Ascending aorta (tissue), 2 donors: ENCODE measurements around the gene PHF1. TPM values are rescaled to one million over a fixed set of nuclear protein-coding genes. Genes with fewer than 3 reads are reported as not detected.

Experiments
- DNase-seq, 2 donors: peaks; one replicate each; pipeline ENCODE4 v3.0.0-alpha.2; 2019; ENCODE audit warnings: low spot score in 2 of 2
- H3K27ac ChIP-seq, 2 donors: fragments of 200-600 bp; sonication (generic); one replicate each; pipeline ENCODE4 v1.5.1; 2016 to 2017; ENCODE audit warnings: mild to moderate bottlenecking in 1 of 2
- H3K27me3 ChIP-seq: fragments of 200-600 bp; sonication (generic); one replicate; pipeline ENCODE4 v1.5.1; 2017
- H3K36me3 ChIP-seq, 2 donors: fragments of 200-600 bp; sonication (generic); one replicate each; pipeline ENCODE4 v1.5.1; 2016
- H3K4me1 ChIP-seq, 2 donors: fragments of 200-600 bp; sonication (generic); one replicate each; pipeline ENCODE4 v1.5.1; 2016 to 2017; ENCODE audit warnings: mild to moderate bottlenecking in 1 of 2
- H3K4me3 ChIP-seq, 2 donors: fragments of 200-600 bp; sonication (generic); one replicate each; pipeline ENCODE4 v1.5.1; 2016 to 2017; ENCODE audit warnings: mild to moderate bottlenecking in 1 of 2
- H3K9me3 ChIP-seq, 2 donors: fragments of 200-600 bp; sonication (generic); one replicate each; pipeline ENCODE4 v1.5.1; 2016
- intact Hi-C: fragments of 100-400 bp; cut with DNase I; formaldehyde crosslinking; loops from one replicate; pipeline ENCODE4 v1.15.1; 2023
- total RNA-seq: library from RNA; depleted of rRNA; stranded (reverse); fragments of >200 nt; gene quantifications from one replicate; pipeline ENCODE4 v1.1.0, GENCODE V29; 2016
- TF ChIP-seq, protein P1 (sequence below), 3 experiments: fragments of 200-600 bp in 2 of 3; fragments of 450-650 bp in 1 of 3; sonication (generic) in 2 of 3; IDR thresholded peaks; one replicate each; pipeline ENCODE4 v1.5.1; 2016 to 2019; ENCODE audit warnings: antibody characterized with exemption in 3 of 3, mild to moderate bottlenecking in 1 of 3, moderate library complexity in 1 of 3

PHF1 gene
- total RNA-seq, 1 donor from 2014 or later: 30.5 TPM

DNA sequence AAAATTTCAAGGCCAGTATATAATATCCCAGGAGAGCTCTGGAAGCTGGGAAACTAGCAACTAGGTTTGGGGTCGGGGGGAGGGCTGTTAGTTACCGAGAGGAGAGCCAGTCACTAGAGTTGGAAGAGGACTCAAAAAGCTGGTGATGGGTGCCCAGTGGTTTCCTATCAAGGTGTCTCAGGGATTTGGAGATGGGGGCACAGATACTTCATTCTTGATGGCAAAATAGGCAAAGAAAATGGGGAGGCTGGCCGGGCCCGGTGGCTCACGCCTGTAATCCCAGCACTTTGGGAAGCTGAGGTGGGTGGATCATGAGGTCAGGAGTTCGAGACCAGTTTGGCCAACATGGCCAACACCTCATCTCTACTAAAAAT is 805 bp downstream of the PHF1 start:
- Histone ChIP-seq H3K4me3 (peak overlapping the region; percentile 84 to 98), H3K27ac (peak overlapping the region; percentile 96 to 99), H3K27me3 (no peaks in the 10 kb centered on the region), H3K9me3 (no peaks in the 10 kb centered on the region), H3K36me3 (peaks cover 32 to 40% of the 10 kb centered on the region in 2 donors), H3K4me1 (peaks cover 10 to 17% of the 10 kb centered on the region in 2 donors)
- TF ChIP-seq, protein P1, sequence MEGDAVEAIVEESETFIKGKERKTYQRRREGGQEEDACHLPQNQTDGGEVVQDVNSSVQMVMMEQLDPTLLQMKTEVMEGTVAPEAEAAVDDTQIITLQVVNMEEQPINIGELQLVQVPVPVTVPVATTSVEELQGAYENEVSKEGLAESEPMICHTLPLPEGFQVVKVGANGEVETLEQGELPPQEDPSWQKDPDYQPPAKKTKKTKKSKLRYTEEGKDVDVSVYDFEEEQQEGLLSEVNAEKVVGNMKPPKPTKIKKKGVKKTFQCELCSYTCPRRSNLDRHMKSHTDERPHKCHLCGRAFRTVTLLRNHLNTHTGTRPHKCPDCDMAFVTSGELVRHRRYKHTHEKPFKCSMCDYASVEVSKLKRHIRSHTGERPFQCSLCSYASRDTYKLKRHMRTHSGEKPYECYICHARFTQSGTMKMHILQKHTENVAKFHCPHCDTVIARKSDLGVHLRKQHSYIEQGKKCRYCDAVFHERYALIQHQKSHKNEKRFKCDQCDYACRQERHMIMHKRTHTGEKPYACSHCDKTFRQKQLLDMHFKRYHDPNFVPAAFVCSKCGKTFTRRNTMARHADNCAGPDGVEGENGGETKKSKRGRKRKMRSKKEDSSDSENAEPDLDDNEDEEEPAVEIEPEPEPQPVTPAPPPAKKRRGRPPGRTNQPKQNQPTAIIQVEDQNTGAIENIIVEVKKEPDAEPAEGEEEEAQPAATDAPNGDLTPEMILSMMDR (IDR thresholded peaks at IDR 0.05): no peak
- intact Hi-C loops: loop anchor here (1.0 to 10.0 kb wide), 7 partner anchors 14 to 1867 kb away; partner anchors contain the start of genes ATP6V1G2, DDX39B, NFKBIL1 and RING1
- no peak for DNase-seq

DNA sequence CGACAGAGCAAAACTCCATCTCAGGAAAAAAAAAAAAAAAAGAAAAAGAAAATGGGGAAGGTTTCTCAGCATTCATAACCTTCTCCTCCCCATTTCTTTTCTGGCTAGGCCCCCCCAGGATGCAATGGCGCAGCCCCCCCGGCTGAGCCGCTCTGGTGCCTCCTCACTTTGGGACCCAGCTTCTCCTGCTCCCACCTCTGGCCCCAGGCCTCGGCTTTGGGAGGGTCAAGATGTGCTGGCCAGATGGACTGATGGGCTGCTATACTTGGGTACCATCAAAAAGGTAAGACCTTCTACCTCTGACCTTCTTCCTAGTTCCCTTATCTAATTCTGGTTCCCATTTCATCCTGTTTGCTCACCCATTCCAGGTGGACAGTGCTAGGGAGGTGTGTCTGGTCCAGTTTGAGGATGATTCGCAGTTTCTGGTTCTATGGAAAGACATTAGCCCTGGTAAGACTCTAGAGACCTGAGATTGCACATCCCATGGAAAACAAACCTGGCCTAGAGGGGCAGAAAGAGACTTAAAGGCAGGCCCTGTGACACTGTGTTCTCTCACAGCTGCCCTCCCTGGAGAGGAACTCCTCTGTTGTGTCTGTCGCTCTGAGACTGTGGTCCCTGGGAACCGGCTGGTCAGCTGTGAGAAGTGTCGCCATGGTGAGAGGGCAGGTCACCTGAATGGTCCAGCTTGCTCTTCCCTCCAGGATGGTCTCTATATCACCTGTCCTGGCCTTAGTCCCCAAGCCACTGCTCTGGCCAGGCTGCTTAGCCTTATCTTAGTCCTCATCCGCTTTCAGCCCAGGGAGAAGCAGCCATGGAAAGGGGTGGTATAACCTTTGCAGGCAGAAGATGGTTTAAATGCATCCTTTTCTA is 1.6 kb downstream of the PHF1 start:
- intact Hi-C loops: loop anchor here (5.0 to 10.0 kb wide), 5 partner anchors 162 to 1868 kb away; partner anchors contain the start of genes ATP6V1G2, DDX39B, NFKBIL1 and RING1
- Histone ChIP-seq H3K27me3 (no peaks in the 10 kb centered on the region), H3K36me3 (peaks cover 32 to 40% of the 10 kb centered on the region in 2 donors), H3K27ac (peak overlapping the region; percentile 96 to 99), H3K9me3 (no peaks in the 10 kb centered on the region), H3K4me3 (peak overlapping the region; percentile 84 to 98), H3K4me1 (peaks cover 10 to 24% of the 10 kb centered on the region in 2 donors)
- TF ChIP-seq, protein P1 (IDR thresholded peaks at IDR 0.05): no peak
- DNase-seq: no peak

DNA sequence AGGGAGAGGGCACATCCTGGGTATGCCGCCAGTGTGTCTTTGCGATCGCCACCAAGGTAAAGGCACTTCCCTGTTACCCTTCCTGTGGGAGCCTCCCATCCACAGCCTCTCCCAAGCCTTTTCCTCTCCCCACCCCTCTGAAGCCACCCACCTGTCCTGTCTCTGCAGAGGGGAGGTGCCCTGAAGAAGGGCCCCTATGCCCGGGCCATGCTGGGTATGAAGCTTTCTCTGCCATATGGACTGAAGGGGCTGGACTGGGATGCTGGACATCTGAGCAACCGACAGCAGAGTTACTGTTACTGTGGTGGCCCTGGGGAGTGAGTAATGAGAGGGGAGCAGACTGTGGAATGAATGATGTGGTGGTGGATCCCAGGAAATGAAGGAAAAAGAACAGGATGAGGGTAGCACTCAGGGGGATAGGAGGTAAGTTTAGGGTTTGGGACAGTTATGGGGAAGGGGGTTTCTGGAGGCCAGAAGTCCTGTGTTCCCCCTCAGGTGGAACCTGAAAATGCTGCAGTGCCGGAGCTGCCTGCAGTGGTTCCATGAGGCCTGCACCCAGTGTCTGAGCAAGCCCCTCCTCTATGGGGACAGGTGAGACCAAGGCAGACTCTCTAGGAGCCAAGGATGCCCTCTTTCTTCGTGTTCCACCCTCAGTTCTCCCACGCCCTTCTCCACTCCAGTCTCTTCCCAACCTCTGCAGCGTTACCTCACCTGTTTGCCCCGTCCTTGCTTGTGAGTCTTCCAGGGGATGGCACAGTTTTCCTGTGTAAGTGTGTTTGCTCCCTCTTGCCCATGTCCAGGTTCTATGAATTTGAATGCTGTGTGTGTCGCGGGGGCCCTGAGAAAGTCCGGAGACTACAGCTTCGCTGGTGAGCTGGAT is 2.7 kb downstream of the PHF1 start:
- H3K36me3 ChIP-seq: peaks cover 32 to 40% of the 10 kb centered on the region in 2 donors
- H3K9me3 ChIP-seq: no peaks in the 10 kb centered on the region
- H3K27ac ChIP-seq: peak overlapping the region in 1 of 2 donors; percentile 99
- DNase-seq: no peak
- intact Hi-C loops: loop anchor here (5.0 to 10.0 kb wide), 5 partner anchors 161 to 1869 kb away; partner anchors contain the start of genes ATP6V1G2, DDX39B, NFKBIL1 and RING1
- H3K4me3 ChIP-seq: peak overlapping the region in 1 of 2 donors; percentile 84
- TF ChIP-seq, protein P1 (IDR thresholded peaks at IDR 0.05): no peak
- no peaks in the 10 kb centered on the region for H3K27me3 ChIP-seq
- H3K4me1 ChIP-seq: peaks cover 10 to 26% of the 10 kb centered on the region in 2 donors

DNA sequence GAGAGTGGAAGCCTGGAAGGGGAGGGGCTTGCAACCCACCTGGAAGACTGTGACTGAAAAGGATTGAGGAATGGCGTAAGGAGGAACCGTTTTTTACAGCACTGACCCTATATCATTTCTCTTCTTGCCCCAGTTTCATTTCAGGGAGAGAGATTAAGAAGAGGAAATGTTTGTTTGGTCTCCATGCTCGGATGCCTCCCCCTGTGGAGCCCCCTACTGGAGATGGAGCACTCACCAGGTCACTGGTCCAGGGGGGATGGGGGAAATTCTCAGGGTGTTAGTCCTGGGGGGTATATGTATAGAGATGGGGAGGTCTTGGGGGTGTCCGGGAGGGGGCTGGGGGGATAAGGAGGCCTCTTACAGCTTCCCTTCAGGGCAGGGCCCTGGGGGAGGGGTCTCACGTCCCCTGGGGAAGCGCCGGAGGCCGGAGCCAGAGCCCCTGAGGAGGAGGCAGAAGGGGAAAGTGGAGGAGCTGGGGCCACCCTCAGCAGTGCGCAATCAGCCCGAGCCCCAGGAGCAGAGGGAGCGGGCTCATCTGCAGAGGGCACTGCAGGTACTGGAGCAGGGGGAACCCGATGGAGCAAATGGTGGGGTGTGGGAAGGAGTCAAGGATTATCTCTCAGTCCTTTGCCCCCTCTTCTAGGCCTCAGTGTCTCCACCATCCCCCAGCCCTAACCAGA is 3.9 kb downstream of the PHF1 start:
- Histone ChIP-seq H3K27me3 (no peaks in the 10 kb centered on the region), H3K27ac (peak overlapping the region in 1 of 2 donors; percentile 8), H3K9me3 (no peaks in the 10 kb centered on the region), H3K4me3 (no peak overlapping the region), H3K36me3 (peaks cover 32 to 40% of the 10 kb centered on the region in 2 donors), H3K4me1 (peaks cover 23 to 38% of the 10 kb centered on the region in 2 donors)
- DNase-seq: no peak
- TF ChIP-seq, protein P1 (IDR thresholded peaks at IDR 0.05): peak in 1 of 3 experiments; percentile 18
- intact Hi-C loops: loop anchor here (5.0 to 10.0 kb wide), 7 partner anchors 142 to 1870 kb away; partner anchors contain the start of genes AGPAT1, ATP6V1G2, DDX39B and NFKBIL1

DNA sequence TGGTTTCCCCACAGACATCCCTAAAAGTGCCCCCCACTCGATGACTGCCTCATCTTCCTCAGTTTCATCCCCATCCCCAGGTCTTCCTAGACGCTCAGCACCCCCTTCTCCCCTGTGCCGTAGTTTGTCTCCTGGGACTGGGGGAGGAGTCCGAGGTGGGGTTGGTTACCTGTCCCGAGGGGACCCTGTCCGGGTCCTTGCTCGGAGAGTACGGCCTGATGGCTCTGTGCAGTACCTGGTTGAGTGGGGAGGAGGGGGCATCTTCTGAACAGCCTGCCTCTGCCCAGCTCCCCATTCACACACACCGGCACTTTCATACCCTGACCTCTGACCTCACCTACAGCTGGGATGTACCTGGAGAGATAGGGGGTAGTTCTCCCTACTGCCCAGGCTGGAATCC is 5.0 kb downstream of the PHF1 start:
- DNase-seq: no peak
- Histone ChIP-seq H3K9me3 (no peaks in the 10 kb centered on the region), H3K4me1 (peaks cover 23 to 38% of the 10 kb centered on the region in 2 donors), H3K4me3 (no peak overlapping the region), H3K27ac (peak overlapping the region in 1 of 2 donors; percentile 91), H3K27me3 (no peaks in the 10 kb centered on the region), H3K36me3 (peaks cover 32 to 40% of the 10 kb centered on the region in 2 donors)
- intact Hi-C loops: loop anchor here (5.0 to 10.0 kb wide), 5 partner anchors 144 to 1871 kb away; partner anchors contain the start of genes AGPAT1, ATP6V1G2, DDX39B and NFKBIL1
- TF ChIP-seq, protein P1 (IDR thresholded peaks at IDR 0.05): no peak
